SH-SY5Y (cell line): ENCODE data around the gene QPRT.

ENCODE experiments used
- GATA2 ChIP-seq: IDR thresholded peaks from 2 replicates; pipeline ENCODE4 v1.6.1; 2011; ENCODE audit warnings: mild to moderate bottlenecking, low read depth, low read length
- GATA3 ChIP-seq: IDR thresholded peaks from 2 replicates; pipeline ENCODE4 v1.6.1; 2011; ENCODE audit warnings: low read depth, mild to moderate bottlenecking, low read length, moderate library complexity

DNA sequence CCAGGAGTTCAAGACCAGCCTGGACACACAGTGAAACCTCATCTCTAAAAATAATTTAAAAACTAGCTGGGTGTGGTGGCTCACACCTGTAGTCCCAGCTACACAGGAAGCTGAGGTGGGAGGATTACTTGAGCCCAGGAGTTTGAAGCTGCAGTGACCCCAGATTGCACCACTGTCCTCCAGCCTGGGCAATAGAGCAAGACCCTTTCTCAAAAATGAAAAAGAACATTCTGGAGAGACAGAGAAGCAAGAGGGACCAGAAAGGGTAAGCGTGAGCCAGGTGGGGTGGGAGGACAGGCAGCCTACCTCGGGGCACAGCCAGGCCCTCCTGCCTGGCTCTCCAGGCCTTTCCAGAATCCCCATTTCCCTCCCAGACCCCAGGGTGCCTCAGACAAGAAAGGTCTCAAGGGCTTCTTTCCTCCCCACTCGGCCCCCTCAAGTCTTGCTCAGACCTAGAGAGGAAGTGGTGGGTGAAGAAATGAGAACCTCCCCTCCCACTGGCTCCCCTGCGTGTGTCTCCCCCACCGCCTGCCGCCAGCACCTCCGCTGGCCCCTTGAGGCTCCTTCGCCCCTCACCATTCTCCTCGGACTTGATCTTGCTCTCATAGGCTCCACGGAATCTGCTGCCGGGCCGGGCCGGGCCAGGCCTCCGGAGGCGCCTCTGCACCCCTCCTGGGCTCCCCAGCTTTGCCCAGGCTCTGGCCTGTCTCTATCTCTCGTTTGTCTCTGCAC lies 66.3 kb downstream of the QPRT start:
- no peak for TF ChIP-seq GATA3
- TF ChIP-seq GATA2 = no peak
